Muscle of arm (tissue), 14 donors: ENCODE measurements around the gene ZBTB48. TPM values are rescaled to one million over a fixed set of nuclear protein-coding genes. Genes with fewer than 3 reads are reported as not detected.
A peak's percentile ranks its signal among the peaks of the same experiment; 100 is the strongest.
"Not testable (repeated sequence)": the region's sequence is repeated elsewhere in the genome, so short reads cannot be mapped to it uniquely, and the experiment has no call there.

ENCODE experiments used
- DNase-seq: peaks from one replicate; pipeline ENCODE4 v3.0.0-alpha.2; 2013
- long read RNA-seq, 11 donors: transcript quantifications; one replicate each; lab custom pipeline, GENCODE V29; 2026
- polyA plus RNA-seq, 12 donors: library from polyadenylated mRNA; unstranded; fragments of 120-200 nt; gene quantifications; one replicate each; pipeline ENCODE4 v1.2.1, GENCODE V29; 2013; ENCODE audit not compliant: insufficient read length in 12 of 12

Gene ZBTB48
- 10 to 100 TPM in 11 of 12 donors, not detected in 1; 12.0 to 31.4 (median 18.5) TPM for polyA plus RNA-seq
- long read RNA-seq, donor 1, partial matches to known transcripts = 0 of 7 reads
- long read RNA-seq, donor 1, other reads (novel, unspliced or antisense) = 0 of 7 reads
- long read RNA-seq, donor 2, partial matches to known transcripts = 0 of 2 reads
- long read RNA-seq, donor 2, other reads (novel, unspliced or antisense) = 0 of 2 reads
- long read RNA-seq, donor 3, partial matches to known transcripts = 0 of 2 reads
- long read RNA-seq, donor 3, other reads (novel, unspliced or antisense) = 0 of 2 reads
- long read RNA-seq, donor 4, partial matches to known transcripts = 0 of 1 reads
- long read RNA-seq, donor 4, other reads (novel, unspliced or antisense) = 0 of 1 reads
- long read RNA-seq, donor 5, partial matches to known transcripts = 0 of 2 reads
- long read RNA-seq, donor 5, other reads (novel, unspliced or antisense) = 0 of 2 reads
- long read RNA-seq, donor 6, partial matches to known transcripts = 0 of 3 reads
- long read RNA-seq, donor 6, other reads (novel, unspliced or antisense) = 0 of 3 reads
- long read RNA-seq, donor 7, partial matches to known transcripts = 0 of 2 reads
- long read RNA-seq, donor 7, other reads (novel, unspliced or antisense) = 0 of 2 reads
- long read RNA-seq, donor 8, partial matches to known transcripts = 0 of 2 reads
- long read RNA-seq, donor 8, other reads (novel, unspliced or antisense) = 0 of 2 reads
- long read RNA-seq, donor 9, partial matches to known transcripts = 0 of 1 reads
- long read RNA-seq, donor 9, other reads (novel, unspliced or antisense) = 0 of 1 reads
- long read RNA-seq, donor 10, partial matches to known transcripts = 0 of 1 reads
- long read RNA-seq, donor 10, other reads (novel, unspliced or antisense) = 0 of 1 reads
- long read RNA-seq, donor 11, partial matches to known transcripts = 0 of 1 reads
- long read RNA-seq, donor 11, other reads (novel, unspliced or antisense) = 0 of 1 reads

DNA sequence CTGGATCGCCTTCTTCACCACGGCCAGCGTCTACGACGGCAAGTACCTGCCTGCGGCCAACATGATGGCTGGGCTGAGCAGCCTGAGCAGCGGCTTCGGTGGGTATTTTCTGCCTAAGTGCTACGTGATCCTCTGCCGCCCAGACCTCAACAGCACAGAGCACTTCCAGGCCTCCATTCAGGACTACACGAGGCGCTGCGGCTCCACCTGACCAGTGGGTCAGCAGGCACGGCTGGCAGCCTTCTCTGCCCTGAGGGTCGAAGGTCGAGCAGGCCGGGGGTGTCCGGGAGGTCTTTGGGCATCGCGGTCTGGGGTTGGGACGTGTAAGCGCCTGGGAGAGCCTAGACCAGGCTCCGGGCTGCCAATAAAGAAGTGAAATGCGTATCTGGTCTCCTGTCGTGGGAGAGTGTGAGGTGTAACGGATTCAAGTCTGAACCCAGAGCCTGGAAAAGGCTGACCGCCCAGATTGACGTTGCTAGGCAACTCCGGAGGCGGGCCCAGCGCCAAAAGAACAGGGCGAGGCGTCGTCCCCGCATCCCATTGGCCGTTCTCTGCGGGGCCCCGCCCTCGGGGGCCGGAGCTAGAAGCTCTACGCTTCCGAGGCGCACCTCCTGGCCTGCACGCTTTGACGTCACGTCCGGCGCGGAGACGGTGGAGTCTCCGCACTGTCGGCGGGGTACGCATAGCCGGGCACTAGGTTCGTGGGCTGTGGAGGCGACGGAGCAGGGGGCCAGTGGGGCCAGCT is at the start of gene ZBTB48:
TSS of gene ZBTB48 (plus strand) at position 621 of the 745 bp plus-strand sequence. CDS start 616 bp downstream, outside the sequence.
- peak; percentile 99 for DNase-seq

DNA sequence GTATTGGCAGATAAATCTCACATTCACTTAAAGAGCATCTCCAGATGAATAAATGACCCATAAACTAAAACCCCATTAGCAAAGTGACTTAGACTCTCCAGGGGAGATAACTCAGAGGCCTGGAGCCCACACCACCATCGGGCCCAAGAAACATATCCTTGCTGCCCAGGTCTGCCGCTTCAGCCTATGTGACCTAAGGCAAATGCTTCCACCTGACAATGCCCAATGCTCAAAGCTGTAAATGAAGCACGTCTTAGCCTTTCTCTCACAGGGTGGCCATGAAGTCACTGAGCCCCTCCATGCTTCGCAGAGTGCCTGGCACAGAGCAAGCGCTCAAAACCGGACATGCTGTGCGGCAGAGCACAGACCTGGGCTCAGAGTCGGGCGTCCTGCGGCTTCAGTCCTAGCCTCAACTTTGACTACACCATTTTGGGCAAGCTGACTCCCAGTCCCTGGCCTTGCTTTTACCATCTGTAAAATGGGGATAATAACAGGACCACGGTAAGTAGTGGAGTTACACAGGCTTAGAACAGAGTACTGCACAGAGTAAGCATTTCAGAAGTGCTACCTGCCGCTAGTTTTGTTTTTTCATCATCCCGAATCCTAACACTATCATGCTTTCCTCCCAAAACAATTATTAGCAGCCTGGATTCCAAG is 49.2 kb upstream of the ZBTB48 start:
- DNase-seq = no peak

DNA sequence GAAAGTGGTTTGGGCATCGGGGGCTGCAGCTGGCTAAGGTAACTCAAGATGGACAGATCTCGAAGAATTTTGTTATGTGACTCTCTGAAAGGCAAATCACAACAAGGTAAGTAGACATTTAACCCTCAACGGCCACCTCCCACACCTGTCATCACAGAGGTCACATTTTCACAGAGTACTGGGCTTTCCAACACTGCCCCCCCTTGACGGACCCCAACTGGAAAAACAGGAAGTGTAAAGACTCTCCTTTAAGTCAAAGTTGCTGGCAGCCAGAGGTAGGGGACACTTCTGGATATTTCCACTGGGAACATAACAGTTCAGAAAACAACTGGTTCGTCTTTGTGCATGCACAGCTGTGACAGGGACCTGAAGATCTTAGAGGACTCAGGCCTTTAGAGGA is 47.8 kb upstream of the ZBTB48 start:
- DNase-seq = no peak

GRCh38 chr1:6534248-6534822 is 45.5 kb upstream of the ZBTB48 start:
- no peak for DNase-seq

- no peak for DNase-seq
Measured at GRCh38 chr1:6535214-6535613, 44.6 kb upstream of the ZBTB48 start.

- DNase-seq = no peak
Measured at GRCh38 chr1:6536291-6536690, 43.5 kb upstream of the ZBTB48 start.

DNA sequence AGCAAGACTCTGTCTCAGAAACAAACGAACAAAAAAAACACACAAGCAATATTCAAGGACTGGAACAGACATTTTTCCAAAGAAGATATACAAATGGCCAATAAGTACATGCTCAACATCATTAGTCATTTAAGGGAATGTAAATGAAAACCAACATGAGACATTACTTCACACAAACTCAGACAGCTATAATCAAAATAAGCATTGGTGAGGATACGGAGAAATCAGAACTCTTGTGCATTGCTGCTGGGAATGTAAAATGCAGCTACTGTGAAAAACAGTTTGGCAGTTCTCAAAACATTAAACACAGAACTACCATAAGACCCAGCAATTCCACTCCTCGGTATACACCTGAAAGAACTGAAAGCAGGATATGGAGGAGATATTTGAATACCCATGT is 40.8 kb upstream of the ZBTB48 start:
- DNase-seq = no peak

- DNase-seq = no peak
Measured at GRCh38 chr1:6544831-6545230, 35.0 kb upstream of the ZBTB48 start.

DNA sequence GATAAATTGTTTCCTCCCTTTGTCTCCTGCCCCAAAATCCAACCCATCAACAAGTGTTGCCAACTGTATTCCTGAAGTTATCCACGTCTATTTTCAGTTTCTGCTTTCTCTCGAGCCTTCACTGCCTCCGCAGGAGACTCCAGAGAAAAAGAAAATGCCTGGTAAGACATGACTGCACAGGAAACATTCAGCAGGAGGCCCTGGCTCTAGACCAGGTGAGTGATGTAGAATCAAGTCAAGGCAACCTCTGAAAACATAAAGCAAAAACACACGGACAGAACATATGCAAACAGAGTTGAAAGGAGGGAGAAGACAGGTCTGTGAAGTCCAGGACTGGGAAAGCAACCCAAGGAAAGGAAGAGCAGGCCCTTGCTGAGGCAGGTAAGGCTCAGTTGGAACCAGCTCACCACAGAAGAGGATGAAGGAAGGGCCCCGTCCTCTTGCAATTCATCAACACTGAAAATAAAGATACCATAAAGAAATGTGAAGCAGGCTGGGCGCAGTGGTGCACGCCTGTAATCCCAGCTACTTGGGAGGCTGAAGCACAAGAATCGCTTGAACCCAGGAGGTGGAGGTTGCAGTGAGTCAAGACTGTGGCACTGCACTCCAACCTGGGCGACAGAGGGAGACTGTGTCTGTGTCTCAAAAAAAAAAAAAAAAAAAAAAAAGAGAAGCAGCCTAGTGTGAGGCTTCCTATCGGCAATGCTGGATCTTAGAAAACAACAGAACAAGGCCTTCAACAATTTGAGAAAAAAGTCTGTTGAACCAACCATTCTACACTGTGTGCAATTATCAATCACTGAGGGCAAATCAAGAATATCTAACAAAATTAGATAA is 34.3 kb upstream of the ZBTB48 start:
- DNase-seq = no peak

GRCh38 chr1:6546326-6546725 is 33.5 kb upstream of the ZBTB48 start:
- no peak for DNase-seq

GRCh38 chr1:6547301-6547700 is 32.5 kb upstream of the ZBTB48 start:
- no peak for DNase-seq

DNA sequence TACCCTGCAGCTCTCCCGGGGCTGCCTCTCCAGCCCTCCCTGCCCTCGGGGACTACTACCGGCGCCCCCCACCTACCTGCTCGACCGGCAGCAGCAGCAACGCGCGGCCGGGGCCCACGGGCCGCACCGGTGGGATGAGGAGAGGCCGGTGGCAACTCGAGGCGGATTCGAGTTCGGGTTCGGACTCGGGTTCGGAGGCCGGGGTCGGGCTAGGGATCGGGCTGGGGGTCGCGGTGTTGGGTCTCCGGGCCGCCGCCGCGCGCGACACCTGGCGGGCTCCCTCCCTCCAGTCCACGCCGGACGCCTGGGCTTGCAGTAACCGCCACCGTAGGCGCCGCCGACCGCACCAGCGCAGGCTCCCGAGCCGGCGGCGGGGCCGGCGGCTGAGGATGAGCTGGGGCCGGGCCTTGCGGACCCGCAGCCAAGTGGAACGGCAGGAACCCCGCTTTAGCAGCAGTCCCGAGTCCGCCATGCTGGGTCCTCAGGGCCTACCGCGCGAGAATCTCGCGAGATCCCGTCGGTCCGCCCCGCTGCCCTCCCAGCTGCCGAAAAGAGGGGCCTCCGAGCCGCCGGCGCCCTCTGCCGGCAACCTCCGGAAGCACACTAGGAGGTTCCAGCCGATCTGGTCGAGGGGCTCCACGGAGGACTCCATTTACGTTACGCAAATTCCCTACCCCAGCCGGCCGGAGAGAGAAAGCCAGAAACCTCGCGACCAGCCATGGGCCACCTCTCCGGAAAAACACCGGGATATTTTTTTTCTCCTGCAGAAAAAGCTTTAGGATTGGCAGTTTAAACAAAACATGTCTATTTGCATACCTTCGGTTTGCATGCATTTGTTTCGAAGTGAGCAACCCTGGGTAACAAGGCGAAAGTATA is 25.5 kb upstream of the ZBTB48 start, which contains the start of gene NOL9:
TSS of gene NOL9 (minus strand) at position 483 of the 876 bp plus-strand sequence. CDS start at position 472, 11 bp downstream.
- DNase-seq = peak; percentile 96

DNA sequence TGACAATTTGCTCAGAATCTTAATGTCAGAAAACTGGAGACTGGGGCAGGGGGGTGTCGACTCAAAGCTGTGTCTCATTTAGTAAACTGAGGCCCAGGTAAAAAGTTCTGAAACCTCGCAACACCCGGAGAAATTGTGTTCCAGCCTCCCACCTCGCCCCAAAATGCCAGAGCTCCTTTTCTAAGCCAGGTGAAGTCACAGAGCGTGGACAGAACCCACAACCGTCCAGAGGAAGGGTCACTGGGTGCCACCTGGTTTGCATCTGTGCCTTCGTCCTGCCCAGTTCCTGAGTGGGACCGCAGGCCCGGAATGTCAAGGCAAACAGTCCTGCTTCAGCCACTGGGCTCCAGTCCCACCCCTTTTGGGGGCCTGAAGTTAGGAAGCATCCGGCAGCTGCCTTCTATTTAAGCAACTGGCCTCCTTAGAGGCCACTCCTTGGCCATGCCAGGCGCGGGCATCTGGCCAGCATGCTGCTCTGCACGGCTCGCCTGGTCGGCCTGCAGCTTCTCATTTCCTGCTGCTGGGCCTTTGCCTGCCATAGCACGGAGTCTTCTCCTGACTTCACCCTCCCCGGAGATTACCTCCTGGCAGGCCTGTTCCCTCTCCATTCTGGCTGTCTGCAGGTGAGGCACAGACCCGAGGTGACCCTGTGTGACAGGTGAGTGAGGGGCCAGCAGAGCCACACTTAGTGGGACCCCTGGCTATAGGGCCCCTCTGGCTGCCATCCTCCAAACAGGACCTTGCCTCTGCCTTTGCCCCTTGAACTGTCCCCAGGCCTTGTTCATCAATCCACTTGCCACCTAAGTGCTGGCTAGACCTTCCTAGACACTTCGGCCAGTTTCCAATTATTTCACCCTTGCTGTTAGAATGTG is 24.7 kb upstream of the ZBTB48 start, which contains the start of gene TAS1R1:
TSS of gene TAS1R1 (plus strand) at position 401 of the 872 bp plus-strand sequence. CDS start at position 468, 67 bp downstream.
- peak; percentile 37 for DNase-seq

GRCh38 chr1:6557597-6557996 is 22.2 kb upstream of the ZBTB48 start:
- no peak for DNase-seq

DNA sequence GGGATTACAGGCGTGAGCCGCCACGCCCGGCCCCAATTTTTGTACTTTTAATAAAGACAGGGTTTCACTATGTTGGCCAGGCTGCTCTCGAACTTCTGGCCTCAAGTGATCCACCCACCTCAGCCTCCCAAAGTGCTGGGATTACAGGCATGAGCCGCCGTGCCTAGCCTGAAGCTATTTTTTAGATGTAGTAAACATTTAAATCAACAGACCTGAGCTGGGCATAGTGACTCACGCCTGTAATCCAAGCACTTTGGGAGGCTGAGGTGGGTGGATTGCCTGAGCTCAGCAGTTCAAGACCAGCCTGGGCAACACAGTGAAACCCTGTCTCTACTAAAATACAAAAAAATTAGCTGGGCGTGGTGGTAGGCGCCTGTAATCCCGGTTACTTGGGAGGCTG is 20.6 kb upstream of the ZBTB48 start:
- not testable (repeated sequence) for DNase-seq

DNA sequence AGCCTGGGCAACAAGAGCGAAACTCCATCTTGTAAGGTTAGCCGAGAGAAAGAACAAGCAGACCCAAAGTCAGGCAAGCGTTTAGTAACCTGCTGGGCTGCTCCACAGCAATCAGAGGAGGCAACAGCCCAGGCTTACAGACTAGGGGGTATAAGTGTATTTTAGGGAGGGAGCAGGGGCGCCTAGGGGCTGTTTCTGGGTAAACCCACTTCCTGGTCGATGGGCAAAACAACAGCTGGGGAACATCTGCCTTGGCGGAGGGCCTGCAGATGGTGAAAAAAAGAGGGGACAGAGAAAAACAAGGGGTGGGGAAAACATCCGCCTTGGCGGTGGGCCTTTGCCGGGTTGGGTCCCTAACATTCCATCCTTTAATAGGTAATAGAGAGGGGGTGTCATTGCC is 19.5 kb upstream of the ZBTB48 start:
- no peak for DNase-seq

- no peak for DNase-seq
Measured at GRCh38 chr1:6569033-6569432, 10.8 kb upstream of the ZBTB48 start.

DNA sequence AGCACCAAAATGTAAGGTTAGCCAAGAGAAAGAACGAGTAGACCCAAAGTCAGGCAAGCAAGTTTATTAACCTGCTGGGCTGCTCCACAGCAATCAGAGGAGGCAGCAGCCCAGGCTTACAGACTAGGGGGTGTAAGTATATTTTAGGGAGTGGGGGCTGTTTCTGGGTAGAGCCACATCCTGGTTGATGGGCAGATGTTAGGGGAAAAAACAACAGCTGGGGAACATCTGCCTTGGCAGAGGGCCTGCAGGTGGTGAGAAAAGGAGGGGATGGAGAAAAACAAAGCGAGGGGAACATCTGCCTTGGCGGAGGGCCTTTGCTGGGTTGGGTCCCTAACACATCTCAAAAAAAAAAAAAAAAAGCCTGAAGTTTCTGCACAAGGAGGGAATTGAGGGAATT is 9.7 kb upstream of the ZBTB48 start:
- DNase-seq = no peak
